RWPE1 (cell line): ENCODE data around the gene KRT32.

Source experiments
- CTCF ChIA-PET: fragments of 350-600 bp; sonication (Branson Sonifier 250); formaldehyde crosslinking; extraction: SDS; loops from one replicate; lab custom pipeline; 2021; lab: Yijun Ruan, JAX
- POLR2A ChIA-PET: fragments of 400-600 bp; formaldehyde crosslinking; extraction: SDS; loops from one replicate; lab custom pipeline; 2020; ENCODE audit warnings: antibody characterized with exemption; ENCODE audit not compliant: low non-redundant PET; lab: Yijun Ruan, JAX
- DNase-seq: peaks from one replicate; pipeline ENCODE4 v3.0.0; 2012; ENCODE audit warnings: low spot score
- H3K27ac ChIP-seq: fragments of 450-650 bp; 2 replicates; pipeline ENCODE4 v1.5.1; 2017
- CTCF ChIP-seq: fragments of 450-650 bp; conservative IDR thresholded peaks from 2 replicates; pipeline ENCODE4 v1.5.1; 2017; ENCODE audit warnings: low read depth, mild to moderate bottlenecking

The KRT32 gene

DNA sequence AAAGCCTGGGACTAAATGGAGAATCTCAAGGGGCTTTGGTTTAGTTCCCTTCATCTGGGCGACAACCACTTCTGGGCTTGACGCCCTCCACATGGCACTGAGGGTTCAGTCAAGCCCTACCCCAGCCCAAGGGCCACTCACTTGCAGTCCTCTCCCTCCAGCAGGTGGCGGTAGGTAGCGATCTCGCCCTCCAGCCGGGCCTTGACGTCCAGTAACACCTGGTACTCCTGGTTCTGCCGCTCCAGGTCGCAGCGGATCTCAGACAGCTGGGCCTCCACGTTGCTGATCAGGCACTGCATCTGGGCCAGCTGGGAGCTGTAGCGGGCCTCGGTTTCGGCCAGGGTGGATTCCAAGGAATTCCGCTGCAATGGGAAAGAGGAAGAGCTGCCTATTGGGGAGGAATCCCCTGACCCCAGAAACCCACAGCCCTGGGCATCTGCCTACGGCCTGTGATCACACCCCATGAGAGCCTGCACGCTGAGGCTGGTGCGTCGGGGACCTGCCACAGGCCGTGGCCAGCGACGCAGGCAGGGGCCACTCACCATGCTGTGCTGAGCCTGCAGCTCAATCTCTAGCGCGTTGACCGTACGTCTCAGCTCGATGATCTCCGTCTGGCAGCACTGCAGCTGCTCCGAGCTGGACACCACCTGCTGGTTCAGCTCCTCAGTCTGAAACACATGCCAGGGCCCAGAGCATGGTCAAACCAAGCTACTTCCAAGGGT, 19.8 kb upstream of the KRT32 start:
- H3K27ac ChIP-seq, result no peak overlapping the region
- TF ChIP-seq CTCF, result no peak; the same call in 1 of the 2 replicates
- POLR2A ChIA-PET, result no interaction called here
- CTCF ChIA-PET, result interaction anchor here (0.7 to 1.6 kb wide), 3 partner anchors 14 to 164 kb away, joined by 3 read pairs; no protein-coding TSS in a partner anchor
- DNase-seq, result no peak

DNA sequence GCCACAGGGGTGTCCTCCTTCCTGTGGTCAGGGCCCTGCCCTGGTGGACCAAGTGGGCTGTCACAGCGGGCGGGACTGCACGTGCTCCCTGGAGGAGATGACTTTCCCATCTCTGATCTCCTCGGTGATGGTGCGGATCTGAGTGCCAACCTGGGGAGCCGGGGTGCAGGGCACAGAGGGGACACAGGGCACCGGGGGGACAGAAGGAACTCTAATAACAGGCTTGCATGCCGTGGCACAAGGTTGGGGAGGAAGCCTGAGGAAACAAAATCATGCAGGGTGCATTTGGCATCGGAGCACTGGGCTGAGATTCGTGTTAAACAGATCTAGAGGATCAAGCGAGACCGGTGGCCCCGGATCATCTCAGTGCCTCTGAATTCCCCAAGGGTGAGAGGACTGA, 19.1 kb upstream of the KRT32 start:
- H3K27ac ChIP-seq, result no peak overlapping the region
- ChIA-PET POLR2A (no interaction called here), CTCF (interaction anchor here (0.7 to 1.6 kb wide), 2 partner anchors 15 to 63 kb away, joined by 3 read pairs; no protein-coding TSS in a partner anchor)
- no peak for TF ChIP-seq CTCF
- no peak for DNase-seq

- ChIA-PET POLR2A (no interaction called here), CTCF (interaction anchor here (0.6 to 1.6 kb wide), 3 partner anchors 51 to 1484 kb away, joined by 3 read pairs; no protein-coding TSS in a partner anchor)
- TF ChIP-seq CTCF, result no peak
- H3K27ac ChIP-seq, result no peak overlapping the region
- no peak for DNase-seq
Measured at GRCh38 chr17:41484920-41485904, 18.0 kb upstream of the KRT32 start.

GRCh38 chr17:41483991-41484826, 17.0 kb upstream of the KRT32 start:
- POLR2A ChIA-PET, result no interaction called here
- TF ChIP-seq CTCF, result no peak
- DNase-seq, result no peak
- no peak overlapping the region for H3K27ac ChIP-seq
- CTCF ChIA-PET, result interaction anchor here (0.6 to 1.5 kb wide), 3 partner anchors 12 to 1483 kb away, joined by 3 to 5 read pairs (median 3); no protein-coding TSS in a partner anchor

DNA sequence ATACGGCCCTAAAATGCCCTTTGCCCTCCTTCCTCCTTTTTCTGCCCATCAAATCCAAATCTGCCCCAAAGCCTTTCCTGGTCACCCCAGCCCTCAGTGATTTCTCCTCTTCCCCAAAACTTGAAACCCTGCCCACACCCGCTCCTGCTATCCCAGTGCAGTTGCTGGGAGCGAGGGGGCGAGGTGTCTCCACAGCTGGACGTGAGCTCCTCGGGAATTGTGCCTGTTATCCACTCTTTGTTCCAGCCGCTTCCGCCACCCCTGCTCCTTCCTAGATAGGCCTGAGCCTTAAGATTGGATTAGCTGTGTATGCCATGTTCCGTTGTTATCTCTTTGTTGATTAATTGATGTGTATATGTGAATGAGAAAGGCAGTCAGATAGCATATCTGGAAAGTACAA, 16.3 kb upstream of the KRT32 start:
- TF ChIP-seq CTCF, result no peak
- ChIA-PET CTCF (interaction anchor here (1.5 kb wide), 1 partner anchor 12 kb away, joined by 5 read pairs; no protein-coding TSS in a partner anchor), POLR2A (no interaction called here)
- no peak for DNase-seq
- no peak overlapping the region for H3K27ac ChIP-seq

GRCh38 chr17:41481036-41481435, 13.8 kb upstream of the KRT32 start, which contains the start of gene KRT35:
TSS of gene KRT35 (minus strand) at chr17:41481151. CDS start at chr17:41481097, 54 bp downstream.
- no peak within 1 kb of the TSS for H3K27ac ChIP-seq
- CTCF ChIA-PET, result no interaction called here
- TF ChIP-seq CTCF, result no peak
- POLR2A ChIA-PET, result no interaction called here
- DNase-seq, result no peak
